K562 (cell line): ENCODE measurements around the gene LIAS. TPM values are rescaled to one million over a fixed set of nuclear protein-coding genes. Genes with fewer than 3 reads are reported as not detected.
A peak's percentile ranks its signal among the peaks of the same experiment; 100 is the strongest.

ENCODE experiments used
- ATAC-seq: fragments of 200-7000 bp; cut with Tn5 transposase; 3 replicates; pipeline ENCODE4 v1.9.1; 2020; ENCODE audit warnings: moderate library complexity
- BruUV-seq: library from RNA; stranded (reverse); fragments of 400-500 nt; replicated peaks from 2 replicates; lab custom pipeline; 2021; lab: Mats Ljungman, UMichigan
- CTCF ChIA-PET: fragments of 300-600 bp; formaldehyde crosslinking; extraction: SDS; loops from one replicate; lab custom pipeline; 2021; ENCODE audit warnings: low intra/inter-chr PET ratio; lab: Yijun Ruan, JAX
- POLR2A ChIA-PET: fragments of 300-600, 350-650 bp; sonication (Branson Sonifier 250); formaldehyde crosslinking; extraction: SDS; loops from one replicate; lab custom pipeline; 2021; ENCODE audit warnings: antibody characterized with exemption, inconsistent platforms; lab: Yijun Ruan, JAX
- DNase-seq, 4 experiments: peaks; one replicate each; pipeline versions ENCODE4 v3.0.0 to v3.0.0-alpha.2; 2011 to 2018; ENCODE audit warnings: low spot score in 3 of 4, mixed read lengths in 3 of 4; ENCODE audit errors: extremely low read depth in 1 of 4
- FAIRE-seq: peaks from 2 replicates; lab custom pipeline; 2011; peaks lifted over from hg19 to GRCh38; lab: Jason Lieb, UNC
- H2AFZ ChIP-seq: 2 replicates; pipeline ENCODE4 v1.6.0; 2011; ENCODE audit warnings: low read depth, low read length, control low read depth, inconsistent platforms
- H3K27ac ChIP-seq: fragments of 200-600 bp; 3 replicates; pipeline ENCODE4 v1.8.0; 2011; ENCODE audit warnings: low read depth, mild to moderate bottlenecking, control low read depth, inconsistent platforms, low read length, moderate library complexity, mixed read lengths; ENCODE audit errors: extremely low read depth
- H3K27me3 ChIP-seq, 2 experiments: fragments of 300-600 bp in 1 of 2; 2 replicates in 1 of 2; 3 replicates in 1 of 2; pipeline versions ENCODE4 v1.6.0 to v1.8.0; 2011; ENCODE audit warnings: inconsistent platforms in 2 of 2, low read length in 2 of 2, mild to moderate bottlenecking in 1 of 2, mixed read lengths in 1 of 2, moderate library complexity in 1 of 2; ENCODE audit not compliant: control insufficient read depth in 2 of 2, insufficient read depth in 2 of 2
- H3K36me3 ChIP-seq: fragments of 300-600 bp; 3 replicates; pipeline ENCODE4 v1.8.0; 2011; ENCODE audit warnings: mild to moderate bottlenecking, low read length, inconsistent platforms; ENCODE audit not compliant: control insufficient read depth, insufficient read depth
- H3K4me1 ChIP-seq, 2 experiments: fragments of 200-600 bp in 1 of 2; replicated peaks in 1 of 2; 2 replicates in 1 of 2; 3 replicates in 1 of 2; pipeline versions ENCODE4 v1.5.1 to v1.8.0; 2011; ENCODE audit warnings: inconsistent platforms in 2 of 2, low read length in 2 of 2, mild to moderate bottlenecking in 1 of 2, mixed read lengths in 1 of 2, moderate library complexity in 1 of 2; ENCODE audit not compliant: control insufficient read depth in 2 of 2, insufficient read depth in 2 of 2
- H3K4me2 ChIP-seq: 2 replicates; pipeline ENCODE4 v1.6.1; 2011; ENCODE audit warnings: low read length, control low read depth, inconsistent platforms, mixed read lengths; ENCODE audit not compliant: insufficient read depth
- H3K4me3 ChIP-seq: fragments of 200-600 bp; sonication (generic), shearing (Covaris generic); 2 replicates; pipeline ENCODE4 v1.5.1; 2016; ENCODE audit warnings: control low read depth, inconsistent platforms
- H3K79me2 ChIP-seq: fragments of 200-600 bp; 3 replicates; pipeline ENCODE4 v1.8.0; 2011; ENCODE audit warnings: low read length, inconsistent platforms; ENCODE audit not compliant: control insufficient read depth, insufficient read depth
- H3K9ac ChIP-seq, 2 experiments: 2 replicates each; pipeline versions ENCODE4 v1.6.0 to v1.6.1; 2011; ENCODE audit warnings: low read depth in 2 of 2, low read length in 2 of 2, control low read depth in 1 of 2, inconsistent platforms in 1 of 2, mild to moderate bottlenecking in 1 of 2, mixed read lengths in 1 of 2; ENCODE audit not compliant: insufficient read depth in 1 of 2
- H3K9me1 ChIP-seq: one replicate; pipeline ENCODE4 v1.6.0; 2011; ENCODE audit warnings: inconsistent platforms, mild to moderate bottlenecking, low read length, moderate library complexity; ENCODE audit not compliant: control insufficient read depth, insufficient read depth
- H3K9me3 ChIP-seq: replicated peaks from 2 replicates; pipeline ENCODE4 v1.5.1; 2011; ENCODE audit warnings: low read depth, low read length, inconsistent platforms; ENCODE audit not compliant: control insufficient read depth, insufficient read depth
- H4K20me1 ChIP-seq: replicated peaks from 2 replicates; pipeline ENCODE4 v1.6.1; 2011; ENCODE audit warnings: low read length, inconsistent platforms, mixed read lengths; ENCODE audit not compliant: control insufficient read depth, insufficient read depth
- ATF4 ChIP-seq: fragments of 450-650 bp; formaldehyde crosslinking; IDR thresholded peaks from 2 replicates; pipeline ENCODE4 v1.4.0; 2022; ENCODE audit warnings: mild to moderate bottlenecking, moderate library complexity
- BCLAF1 ChIP-seq, 2 experiments: fragments of 450-650 bp in 1 of 2; IDR thresholded peaks; 2 replicates each; pipeline ENCODE4 v1.6.1; 2011 to 2017; ENCODE audit warnings: low read depth in 2 of 2, antibody characterized with exemption in 1 of 2, borderline replicate concordance in 1 of 2, low read length in 1 of 2, mild to moderate bottlenecking in 1 of 2, mixed read lengths in 1 of 2; ENCODE audit not compliant: control insufficient read depth in 1 of 2
- HMG20A ChIP-seq: fragments of 450-650 bp; formaldehyde crosslinking; conservative IDR thresholded peaks from 2 replicates; pipeline ENCODE4 v1.4.0; 2020; ENCODE audit warnings: mild to moderate bottlenecking, mixed read lengths
- KDM5B ChIP-seq: fragments of 200-600 bp; sonication (generic); IDR thresholded peaks from 2 replicates; pipeline ENCODE4 v1.6.1; 2012; ENCODE audit warnings: low read depth, mild to moderate bottlenecking, moderate library complexity, low read length, control low read depth, inconsistent platforms; ENCODE audit not compliant: insufficient replicate concordance
- KLF16 ChIP-seq: IDR thresholded peaks from 2 replicates; pipeline ENCODE4 v1.6.1; 2016; ENCODE audit warnings: antibody characterized with exemption
- MYNN ChIP-seq, 2 experiments: sonication (generic); formaldehyde crosslinking in 1 of 2; IDR thresholded peaks; 2 replicates each; pipeline versions ENCODE4 v1.5.0 to v1.6.1; 2016 to 2020; ENCODE audit warnings: antibody characterized with exemption in 1 of 2, missing genetic modification reagents in 1 of 2
- PHF8 ChIP-seq: fragments of 200-600 bp; sonication (generic); IDR thresholded peaks from 2 replicates; pipeline ENCODE4 v1.6.1; 2012; ENCODE audit warnings: mixed run types, mild to moderate bottlenecking, inconsistent platforms, low read length, moderate library complexity, borderline replicate concordance
- POLR2A ChIP-seq: fragments of 450-650 bp; conservative IDR thresholded peaks from 2 replicates; pipeline ENCODE4 v1.6.1; 2016
- POLR2B ChIP-seq: fragments of 450-650 bp; IDR thresholded peaks from 2 replicates; pipeline ENCODE4 v1.6.1; 2018; ENCODE audit warnings: low read depth; ENCODE audit not compliant: partially characterized antibody
- RERE ChIP-seq: sonication (generic); formaldehyde crosslinking; IDR thresholded peaks from 2 replicates; pipeline ENCODE4 v1.8.0; 2023; ENCODE audit warnings: missing genetic modification reagents, mild to moderate bottlenecking, borderline replicate concordance
- ZNF274 ChIP-seq: IDR thresholded peaks from 2 replicates; pipeline ENCODE4 v1.6.1; 2011; ENCODE audit warnings: low read depth, mild to moderate bottlenecking, low read length, moderate library complexity, borderline replicate concordance
- WGBS: fragments of 100-300 bp; shearing (Covaris generic); methylation state at CpG from one replicate; pipeline ENCODE4 v1.1.6; 2016; ENCODE audit warnings: low coverage, mixed read lengths; ENCODE audit not compliant: insufficient coverage; ENCODE audit errors: missing lambda C conversion rate; 5-methylcytosine and 5-hydroxymethylcytosine counted together
- in situ Hi-C: fragments of 300-500 bp; cut with MboI; formaldehyde crosslinking; loops from 4 replicates; pipeline ENCODE4 v1.15.0; 2018; ENCODE audit warnings: inconsistent platforms, mixed read lengths
- intact Hi-C: fragments of 100-400 bp; cut with micrococcal nuclease; formaldehyde crosslinking; loops from 2 replicates; pipeline ENCODE4 v1.14.2; 2022
- polyA plus RNA-seq, 8 experiments: library from polyadenylated mRNA; depleted of rRNA in 4 of 8; stranded (reverse) in 5 of 8; unstranded in 3 of 8; fragments of >200 nt; fragmentation: Nextera tagmentation in 2 of 8; fragmentation: Illumina TruSeq in 1 of 8; extraction: Ambion mirVana in 2 of 8; extraction: Trizol in 1 of 8; gene quantifications; 2 replicates each; pipeline versions ENCODE4 v1.2.1 to v1.2.3, GENCODE V29; 2011 to 2014; ENCODE audit warnings: inconsistent platforms in 1 of 8, missing spikeins in 1 of 8
- total RNA-seq, 7 experiments: library from RNA; depleted of rRNA in 6 of 7; stranded (reverse); fragments of >200 nt in 6 of 7; fragmentation: Illumina TruSeq in 2 of 7; extraction: Trizol in 2 of 7; gene quantifications; 2 replicates each; pipeline versions ENCODE4 v1.2.1 to v1.2.3, GENCODE V29; 2011 to 2021; ENCODE audit warnings: low replicate concordance in 1 of 7

The LIAS gene
- total and polyA plus RNA-seq, 9 of the 15 experiments (the other 6 are each of a cell fraction or from before 2014, with no cell fraction given) = 21.9 to 57.1 (median 42.1) TPM

GRCh38 chr4:39452153-39452859, 6.5 kb upstream of the LIAS start:
- ATAC-seq (peak; percentile 21), FAIRE-seq (no peak), DNase-seq (no peak)
- intact Hi-C loops = loop anchor here (10.0 kb wide), 1 partner anchor 558 kb away; no protein-coding TSS in a partner anchor
- Histone ChIP-seq H3K4me1 (peaks cover 3 to 8% of the 10 kb centered on the region in 2 experiments; a peak in 3 of 5 replicates), H4K20me1 (peaks cover 26% of the 10 kb centered on the region; the same call in 1 of the 2 replicates), H3K4me2 (no peak overlapping the region), H3K79me2 (peaks cover 32% of the 10 kb centered on the region), H3K9me3 (no peaks in the 10 kb centered on the region), H3K36me3 (peaks cover 74% of the 10 kb centered on the region), H3K27me3 (no peaks in the 10 kb centered on the region), H3K27ac (no peak overlapping the region), H2AFZ (no peak overlapping the region), H3K9ac (no peak overlapping the region), H3K9me1 (no peaks in the 10 kb centered on the region), H3K4me3 (no peak overlapping the region)
- POLR2A ChIA-PET = interaction anchor here (0.6 to 1.4 kb wide), 7 partner anchors 10 to 1305 kb away, joined by 3 to 6 read pairs (median 3); no protein-coding TSS in a partner anchor
- CTCF ChIA-PET = no interaction called here
- BruUV-seq = no TSS peak
- WGBS = 88% methylated on average over 6 of the region's 6 CpGs
- in situ Hi-C loops = no loop called here
- TF ChIP-seq ATF4 (CRISPR knock-in tag) = 0 out of 2 replicates have a peak, but pooled peaks have one; percentile 8
- no peak for TF ChIP-seq POLR2B
- no peak for TF ChIP-seq PHF8
- no peak for TF ChIP-seq HMG20A (CRISPR knock-in tag)
- no peak for TF ChIP-seq KLF16
- TF ChIP-seq RERE (CRISPR knock-in tag) = no peak
- peak; percentile 7; the same call in 1 of the 2 replicates for TF ChIP-seq MYNN (IDR thresholded peaks at IDR 0.05)
- TF ChIP-seq MYNN (CRISPR knock-in tag; IDR thresholded peaks at IDR 0.05) = no peak
- TF ChIP-seq BCLAF1 (IDR thresholded peaks at IDR 0.05; ENCODE audit: borderline replicate concordance in 1 of 2, control insufficient read depth in 1 of 2, low read depth in 2 of 2, low read length in 1 of 2) = 0 out of 4 replicates have a peak, but pooled peaks of 1 of the 2 experiments have one; percentile 45
- TF ChIP-seq KDM5B = peak; percentile 25
- no peak for TF ChIP-seq ZNF274
- peak; percentile 32 for TF ChIP-seq POLR2A
